ENCODE results near the gene TNFRSF1B.

- TF ChIP-seq CTCF (IDR thresholded peaks at IDR 0.05): no peak
- TF ChIP-seq POLR2A (IDR thresholded peaks at IDR 0.05): no peak
Measured at GRCh38 chr1:12148160-12148957, 18.4 kb upstream of the TNFRSF1B start.

Measured in uterus (tissue), 2 donors.